SU-DHL-6 (cell line): ENCODE data around the gene LONRF2.

ENCODE experiments used
- H2AFZ ChIP-seq: fragments of 200-600 bp; sonication (generic); 2 replicates; pipeline ENCODE4 v1.6.1; 2014; ENCODE audit warnings: low read depth, mild to moderate bottlenecking, moderate library complexity, mixed read lengths, antibody characterized with exemption, low read length; ENCODE audit not compliant: severe bottlenecking
- H3F3A ChIP-seq: fragments of 200-600 bp; shearing (Covaris generic); 2 replicates; pipeline ENCODE4 v1.6.0; 2016; ENCODE audit warnings: antibody characterized with exemption, mild to moderate bottlenecking; ENCODE audit not compliant: insufficient read depth
- H3K27ac ChIP-seq: fragments of 200-600 bp; sonication (generic); 2 replicates; pipeline ENCODE4 v1.5.1; 2016; ENCODE audit warnings: low read depth, mild to moderate bottlenecking, low read length, moderate library complexity, mixed read lengths
- H3K27me3 ChIP-seq: fragments of 200-600 bp; sonication (generic), shearing (Covaris generic); 2 replicates; pipeline ENCODE4 v1.6.0; 2014; ENCODE audit warnings: mild to moderate bottlenecking, low read length
- H3K36me3 ChIP-seq: fragments of 200-600 bp; sonication (generic); 2 replicates; pipeline ENCODE4 v1.6.1; 2014; ENCODE audit warnings: mild to moderate bottlenecking, low read length, mixed read lengths
- H3K4me2 ChIP-seq: fragments of 300-600, 200-600 bp; shearing (Covaris generic), sonication (generic); 2 replicates; pipeline ENCODE4 v1.6.0; 2014; ENCODE audit warnings: low read length, low read depth, mild to moderate bottlenecking; ENCODE audit not compliant: poor library complexity, severe bottlenecking
- H3K4me3 ChIP-seq: fragments of 200-600 bp; sonication (generic); 2 replicates; pipeline ENCODE4 v1.5.1; 2014; ENCODE audit warnings: antibody characterized with exemption, low read length, mild to moderate bottlenecking, mixed read lengths; ENCODE audit not compliant: insufficient read depth, poor library complexity, severe bottlenecking
- H3K79me2 ChIP-seq: fragments of 200-600 bp; sonication (generic); 2 replicates; pipeline ENCODE4 v1.6.1; 2014; ENCODE audit warnings: mild to moderate bottlenecking, low read length, moderate library complexity; ENCODE audit not compliant: insufficient read depth
- H3K9ac ChIP-seq: fragments of 200-600 bp; sonication (generic); 2 replicates; pipeline ENCODE4 v1.7.0; 2014; ENCODE audit warnings: mild to moderate bottlenecking, low read length
- H3K9me2 ChIP-seq: fragments of 200-600 bp; sonication (generic); replicated peaks from 2 replicates; pipeline ENCODE4 v1.6.1; 2014; ENCODE audit warnings: low read length; ENCODE audit not compliant: insufficient read depth
- H3K9me3 ChIP-seq: fragments of 200-600 bp; sonication (generic); 2 replicates; pipeline ENCODE4 v1.6.1; 2014; ENCODE audit warnings: low read length, mixed read lengths; ENCODE audit not compliant: insufficient read depth
- H4K20me1 ChIP-seq: fragments of 200-600 bp; sonication (generic); 2 replicates; pipeline ENCODE4 v1.6.1; 2014; ENCODE audit warnings: low read depth, mild to moderate bottlenecking, antibody characterized with exemption, low read length, moderate library complexity, mixed read lengths
- EZH2phosphoT487 ChIP-seq: fragments of 200-600 bp; sonication (generic), shearing (Covaris generic); conservative IDR thresholded peaks from 2 replicates; pipeline ENCODE4 v1.6.1; 2018; ENCODE audit warnings: mild to moderate bottlenecking, antibody characterized with exemption, low read length, moderate library complexity, mixed read lengths
- TF ChIP-seq, protein P1 (sequence below): fragments of 200-600 bp; sonication (generic); IDR thresholded peaks from one replicate; pipeline ENCODE4 v1.5.1; 2017; ENCODE audit warnings: antibody characterized with exemption, mild to moderate bottlenecking, low read length, moderate library complexity; ENCODE audit not compliant: insufficient read depth, poor library complexity, severe bottlenecking

Gene LONRF2

DNA sequence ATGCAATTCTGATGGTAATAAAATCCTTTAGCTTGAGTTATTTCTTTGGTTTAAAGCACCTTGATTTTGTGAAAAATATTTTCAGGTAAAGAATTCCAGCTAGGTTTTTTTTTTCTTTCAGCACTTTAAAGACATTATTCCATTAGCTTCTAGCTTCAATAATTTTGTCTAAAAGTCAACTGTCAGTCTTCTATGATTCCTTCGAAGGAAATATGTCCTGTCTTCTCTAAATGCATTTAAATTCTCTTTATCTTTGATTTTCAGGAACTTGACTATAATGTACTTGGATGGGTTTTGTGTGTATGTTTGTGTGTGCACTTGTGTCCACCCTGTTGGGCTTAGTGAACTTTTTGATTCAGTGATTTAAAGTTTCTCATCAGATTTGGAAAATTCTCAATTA, 4.7 kb downstream of the LONRF2 start:
- H3K4me3 ChIP-seq = no peak overlapping the region
- peaks cover 15% of the 10 kb centered on the region; the same call in 1 of the 2 replicates for H3K9me3 ChIP-seq
- no peaks in the 10 kb centered on the region for H3K79me2 ChIP-seq
- no peak overlapping the region for H2AFZ ChIP-seq
- H3K9ac ChIP-seq = no peak overlapping the region
- no peaks in the 10 kb centered on the region for H3F3A ChIP-seq
- no peaks in the 10 kb centered on the region; the same call in 1 of the 2 replicates for H3K27me3 ChIP-seq
- TF ChIP-seq EZH2phosphoT487 = no peak
- TF ChIP-seq, protein P1, sequence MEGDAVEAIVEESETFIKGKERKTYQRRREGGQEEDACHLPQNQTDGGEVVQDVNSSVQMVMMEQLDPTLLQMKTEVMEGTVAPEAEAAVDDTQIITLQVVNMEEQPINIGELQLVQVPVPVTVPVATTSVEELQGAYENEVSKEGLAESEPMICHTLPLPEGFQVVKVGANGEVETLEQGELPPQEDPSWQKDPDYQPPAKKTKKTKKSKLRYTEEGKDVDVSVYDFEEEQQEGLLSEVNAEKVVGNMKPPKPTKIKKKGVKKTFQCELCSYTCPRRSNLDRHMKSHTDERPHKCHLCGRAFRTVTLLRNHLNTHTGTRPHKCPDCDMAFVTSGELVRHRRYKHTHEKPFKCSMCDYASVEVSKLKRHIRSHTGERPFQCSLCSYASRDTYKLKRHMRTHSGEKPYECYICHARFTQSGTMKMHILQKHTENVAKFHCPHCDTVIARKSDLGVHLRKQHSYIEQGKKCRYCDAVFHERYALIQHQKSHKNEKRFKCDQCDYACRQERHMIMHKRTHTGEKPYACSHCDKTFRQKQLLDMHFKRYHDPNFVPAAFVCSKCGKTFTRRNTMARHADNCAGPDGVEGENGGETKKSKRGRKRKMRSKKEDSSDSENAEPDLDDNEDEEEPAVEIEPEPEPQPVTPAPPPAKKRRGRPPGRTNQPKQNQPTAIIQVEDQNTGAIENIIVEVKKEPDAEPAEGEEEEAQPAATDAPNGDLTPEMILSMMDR = no peak
- no peaks in the 10 kb centered on the region for H3K36me3 ChIP-seq
- no peaks in the 10 kb centered on the region for H3K9me2 ChIP-seq
- no peak overlapping the region for H3K4me2 ChIP-seq
- no peak overlapping the region for H3K27ac ChIP-seq
- no peaks in the 10 kb centered on the region for H4K20me1 ChIP-seq

- H4K20me1 ChIP-seq = no peaks in the 10 kb centered on the region
- no peak overlapping the region for H2AFZ ChIP-seq
- no peaks in the 10 kb centered on the region for H3K36me3 ChIP-seq
- TF ChIP-seq, protein P1 = no peak
- TF ChIP-seq EZH2phosphoT487 = no peak
- H3K27ac ChIP-seq = no peak overlapping the region
- no peaks in the 10 kb centered on the region for H3K79me2 ChIP-seq
- no peaks in the 10 kb centered on the region; the same call in 1 of the 2 replicates for H3K9me3 ChIP-seq
- no peaks in the 10 kb centered on the region for H3K27me3 ChIP-seq
- no peak overlapping the region for H3K9ac ChIP-seq
- H3K4me2 ChIP-seq = no peak overlapping the region
- no peak overlapping the region for H3K4me3 ChIP-seq
- H3F3A ChIP-seq = no peaks in the 10 kb centered on the region
- H3K9me2 ChIP-seq = no peaks in the 10 kb centered on the region
Measured at GRCh38 chr2:100309973-100310719, 12.2 kb downstream of the LONRF2 start.

GRCh38 chr2:100309311-100309710, 13.0 kb downstream of the LONRF2 start:
- Histone ChIP-seq H2AFZ (no peak overlapping the region), H3K9me3 (no peaks in the 10 kb centered on the region; the same call in 1 of the 2 replicates), H3K4me2 (no peak overlapping the region), H3K9ac (no peak overlapping the region), H3K9me2 (no peaks in the 10 kb centered on the region), H3K27ac (no peak overlapping the region), H3K27me3 (no peaks in the 10 kb centered on the region), H3K36me3 (no peaks in the 10 kb centered on the region), H3K79me2 (no peaks in the 10 kb centered on the region), H3F3A (no peaks in the 10 kb centered on the region), H4K20me1 (no peaks in the 10 kb centered on the region), H3K4me3 (no peak overlapping the region)
- TF ChIP-seq, protein P1 = no peak
- TF ChIP-seq EZH2phosphoT487 = no peak
